ENCODE measurements around the gene MAGI3. TPM values are rescaled to one million over a fixed set of nuclear protein-coding genes. Genes with fewer than 3 reads are reported as not detected.

The MAGI3 gene
- total and polyA plus RNA-seq, 2 donors (not counting 1 experiment from before 2014, with no cell fraction given): 5.1 to 9.2 TPM

DNA sequence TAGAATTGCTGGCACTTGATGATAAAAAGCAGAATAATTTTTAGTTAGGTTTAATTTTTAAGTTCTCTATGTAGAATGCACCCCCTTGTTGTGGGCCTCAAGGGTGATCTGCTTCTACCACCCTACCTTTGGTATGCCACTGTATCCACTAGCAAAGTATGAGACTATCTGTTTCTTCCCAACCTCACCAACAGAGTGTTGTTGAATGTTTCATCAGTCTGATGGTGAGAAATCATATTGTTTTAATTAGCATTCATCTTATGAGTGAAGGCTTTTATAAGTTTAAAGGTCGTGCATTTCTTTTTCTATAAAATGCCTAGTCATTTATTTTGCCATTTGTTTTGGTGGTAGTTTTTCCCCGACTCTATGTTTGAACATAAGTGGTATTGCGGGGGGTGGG is 141.0 kb downstream of the MAGI3 start:
- Histone ChIP-seq H3K27me3 (ENCODE audit: control insufficient read depth, insufficient read depth, low read length) (no peaks in the 10 kb centered on the region), H3K4me2 (ENCODE audit: extremely low read depth, insufficient read depth, low read length) (no peak overlapping the region), H2AFZ (ENCODE audit: low read length) (no peak overlapping the region), H4K20me1 (ENCODE audit: control insufficient read depth, extremely low read depth, insufficient read depth, low read length) (no peaks in the 10 kb centered on the region), H3K27ac (ENCODE audit: insufficient read depth, low read length) (no peak overlapping the region), H3K9me3 (ENCODE audit: control insufficient read depth, insufficient read depth, low read depth, low read length) (no peaks in the 10 kb centered on the region), H3K36me3 (ENCODE audit: control insufficient read depth, insufficient read depth, low read length) (no peaks in the 10 kb centered on the region), H3K4me1 (ENCODE audit: control insufficient read depth, extremely low read depth, insufficient read depth, low read length) (no peaks in the 10 kb centered on the region), H3K79me2 (ENCODE audit: control insufficient read depth, insufficient read depth, low read length) (no peaks in the 10 kb centered on the region), H3K9ac (ENCODE audit: insufficient read depth, low read length) (no peak overlapping the region), H3K4me3 (replicated peaks in 1 of 4; ENCODE audit: control extremely low read depth in 1 of 4, insufficient read depth in 1 of 4, low read depth in 3 of 4, low read length in 4 of 4) (no peak overlapping the region)
- TF ChIP-seq EZH2 (IDR thresholded peaks at IDR 0.05; ENCODE audit: low read length, missing control alignments): no peak
- TF ChIP-seq, protein P1, sequence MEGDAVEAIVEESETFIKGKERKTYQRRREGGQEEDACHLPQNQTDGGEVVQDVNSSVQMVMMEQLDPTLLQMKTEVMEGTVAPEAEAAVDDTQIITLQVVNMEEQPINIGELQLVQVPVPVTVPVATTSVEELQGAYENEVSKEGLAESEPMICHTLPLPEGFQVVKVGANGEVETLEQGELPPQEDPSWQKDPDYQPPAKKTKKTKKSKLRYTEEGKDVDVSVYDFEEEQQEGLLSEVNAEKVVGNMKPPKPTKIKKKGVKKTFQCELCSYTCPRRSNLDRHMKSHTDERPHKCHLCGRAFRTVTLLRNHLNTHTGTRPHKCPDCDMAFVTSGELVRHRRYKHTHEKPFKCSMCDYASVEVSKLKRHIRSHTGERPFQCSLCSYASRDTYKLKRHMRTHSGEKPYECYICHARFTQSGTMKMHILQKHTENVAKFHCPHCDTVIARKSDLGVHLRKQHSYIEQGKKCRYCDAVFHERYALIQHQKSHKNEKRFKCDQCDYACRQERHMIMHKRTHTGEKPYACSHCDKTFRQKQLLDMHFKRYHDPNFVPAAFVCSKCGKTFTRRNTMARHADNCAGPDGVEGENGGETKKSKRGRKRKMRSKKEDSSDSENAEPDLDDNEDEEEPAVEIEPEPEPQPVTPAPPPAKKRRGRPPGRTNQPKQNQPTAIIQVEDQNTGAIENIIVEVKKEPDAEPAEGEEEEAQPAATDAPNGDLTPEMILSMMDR (conservative IDR thresholded peaks at IDR 0.05 in 1 of 2, IDR thresholded peaks at IDR 0.05 in 1 of 2; ENCODE audit: low read depth in 1 of 2, low read length in 2 of 2): no peak
- no peak for DNase-seq (ENCODE audit: low read depth in 2 of 2)

DNA sequence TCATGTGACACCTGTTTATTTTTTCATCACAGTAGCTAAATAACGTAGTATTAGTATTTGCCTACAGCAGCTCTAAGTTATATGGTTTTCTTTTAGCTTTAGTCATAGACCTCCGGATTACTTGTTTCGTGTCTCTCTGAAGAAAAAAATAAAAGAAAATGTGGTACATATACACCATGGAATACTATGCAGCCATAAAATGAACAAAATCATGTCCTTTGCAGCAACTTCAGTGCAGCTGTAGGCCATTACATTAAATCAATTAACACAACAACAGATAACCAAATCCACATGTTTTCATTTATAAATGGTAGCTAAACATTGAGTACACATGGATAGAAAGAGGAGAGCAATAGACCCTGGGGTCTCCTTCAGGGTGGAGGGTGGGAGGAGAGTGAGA is 142.7 kb downstream of the MAGI3 start:
- H3K9me3 ChIP-seq (ENCODE audit: control insufficient read depth, insufficient read depth, low read depth, low read length): no peaks in the 10 kb centered on the region
- H3K27ac ChIP-seq (ENCODE audit: insufficient read depth, low read length): no peak overlapping the region
- no peaks in the 10 kb centered on the region for H3K4me1 ChIP-seq (ENCODE audit: control insufficient read depth, extremely low read depth, insufficient read depth, low read length)
- no peak for TF ChIP-seq EZH2 (IDR thresholded peaks at IDR 0.05; ENCODE audit: low read length, missing control alignments)
- TF ChIP-seq, protein P1 (conservative IDR thresholded peaks at IDR 0.05 in 1 of 2, IDR thresholded peaks at IDR 0.05 in 1 of 2; ENCODE audit: low read depth in 1 of 2, low read length in 2 of 2): no peak
- no peaks in the 10 kb centered on the region for H3K27me3 ChIP-seq (ENCODE audit: control insufficient read depth, insufficient read depth, low read length)
- no peaks in the 10 kb centered on the region for H4K20me1 ChIP-seq (ENCODE audit: control insufficient read depth, extremely low read depth, insufficient read depth, low read length)
- no peaks in the 10 kb centered on the region for H3K79me2 ChIP-seq (ENCODE audit: control insufficient read depth, insufficient read depth, low read length)
- no peak overlapping the region for H3K4me2 ChIP-seq (ENCODE audit: extremely low read depth, insufficient read depth, low read length)
- H3K9ac ChIP-seq (ENCODE audit: insufficient read depth, low read length): no peak overlapping the region
- H3K4me3 ChIP-seq (replicated peaks in 1 of 4; ENCODE audit: control extremely low read depth in 1 of 4, insufficient read depth in 1 of 4, low read depth in 3 of 4, low read length in 4 of 4): no peak overlapping the region
- no peaks in the 10 kb centered on the region for H3K36me3 ChIP-seq (ENCODE audit: control insufficient read depth, insufficient read depth, low read length)
- no peak for DNase-seq (ENCODE audit: low read depth in 2 of 2)
- no peak overlapping the region for H2AFZ ChIP-seq (ENCODE audit: low read length)

DNA sequence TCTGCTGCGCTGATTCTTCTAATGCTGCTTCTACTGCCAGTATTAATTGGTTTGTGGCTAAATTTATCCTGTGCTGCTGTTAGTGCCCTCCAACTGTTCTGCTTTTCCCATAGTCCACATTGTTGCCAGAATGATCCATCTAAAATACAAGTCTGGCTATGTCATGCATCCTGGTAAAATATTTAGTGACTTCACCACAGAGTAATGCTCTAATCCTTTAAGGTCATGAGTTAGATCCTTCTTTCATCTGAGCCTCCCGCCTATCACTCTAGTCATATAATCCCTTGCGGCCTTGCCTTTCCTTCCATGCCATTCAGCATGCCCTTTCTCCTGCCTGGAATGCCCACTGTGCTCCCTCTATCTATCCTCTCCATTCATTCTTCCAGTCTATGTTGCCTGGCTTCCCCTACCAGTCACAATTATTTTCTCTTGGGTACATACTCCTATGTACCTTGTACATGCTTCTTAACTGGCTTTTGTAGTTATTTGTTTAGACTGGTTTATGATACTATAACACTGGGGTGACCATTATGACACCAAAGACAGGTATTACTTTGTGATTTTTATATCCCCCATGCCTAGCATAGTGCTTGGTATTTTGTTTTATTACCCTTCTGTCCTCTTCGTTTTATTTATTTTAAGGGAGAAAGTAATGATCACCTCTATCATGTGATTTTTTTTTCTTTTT is 144.0 kb downstream of the MAGI3 start:
- H3K4me3 ChIP-seq (replicated peaks in 1 of 4; ENCODE audit: control extremely low read depth in 1 of 4, insufficient read depth in 1 of 4, low read depth in 3 of 4, low read length in 4 of 4): no peak overlapping the region
- no peak overlapping the region for H3K9ac ChIP-seq (ENCODE audit: insufficient read depth, low read length)
- TF ChIP-seq EZH2 (IDR thresholded peaks at IDR 0.05; ENCODE audit: low read length, missing control alignments): no peak
- TF ChIP-seq, protein P1 (conservative IDR thresholded peaks at IDR 0.05 in 1 of 2, IDR thresholded peaks at IDR 0.05 in 1 of 2; ENCODE audit: low read depth in 1 of 2, low read length in 2 of 2): no peak
- peak; percentile 15 to 95 for DNase-seq (ENCODE audit: low read depth in 2 of 2)
- no peak overlapping the region for H3K27ac ChIP-seq (ENCODE audit: insufficient read depth, low read length)
- H3K4me1 ChIP-seq (ENCODE audit: control insufficient read depth, extremely low read depth, insufficient read depth, low read length): no peaks in the 10 kb centered on the region
- H2AFZ ChIP-seq (ENCODE audit: low read length): no peak overlapping the region
- no peaks in the 10 kb centered on the region for H3K9me3 ChIP-seq (ENCODE audit: control insufficient read depth, insufficient read depth, low read depth, low read length)
- H3K79me2 ChIP-seq (ENCODE audit: control insufficient read depth, insufficient read depth, low read length): no peaks in the 10 kb centered on the region
- H3K36me3 ChIP-seq (ENCODE audit: control insufficient read depth, insufficient read depth, low read length): no peaks in the 10 kb centered on the region
- H3K4me2 ChIP-seq (ENCODE audit: extremely low read depth, insufficient read depth, low read length): no peak overlapping the region
- H3K27me3 ChIP-seq (ENCODE audit: control insufficient read depth, insufficient read depth, low read length): no peaks in the 10 kb centered on the region
- no peaks in the 10 kb centered on the region for H4K20me1 ChIP-seq (ENCODE audit: control insufficient read depth, extremely low read depth, insufficient read depth, low read length)
